Measurements from ENCODE around the gene AAK1. TPM values are rescaled to one million over a fixed set of nuclear protein-coding genes. Genes with fewer than 3 reads are reported as not detected.

The AAK1 gene
- total and polyA plus RNA-seq, 2 experiments from 2014 or later: 39.0 to 52.4 TPM

- DNase-seq (ENCODE audit: low spot score) (no peak), ATAC-seq (peak; percentile 19; the same call in 2 of the 3 replicates)
- Histone ChIP-seq H3K4me2 (no peak overlapping the region), H3K4me1 (ENCODE audit: insufficient read depth) (peaks cover 6% of the 10 kb centered on the region; the same call in 1 of the 2 replicates), H3K27me3 (ENCODE audit: insufficient read depth) (no peaks in the 10 kb centered on the region), H3F3A (replicated peaks; ENCODE audit: low read depth) (no peaks in the 10 kb centered on the region), H2AFZ (no peak overlapping the region), H3K79me2 (replicated peaks; ENCODE audit: insufficient read depth) (peaks cover 16% of the 10 kb centered on the region; the same call in 1 of the 2 replicates), H3K4me3 (no peak overlapping the region), H4K20me1 (replicated peaks; ENCODE audit: insufficient read depth) (no peaks in the 10 kb centered on the region; the same call in 1 of the 2 replicates), H3K36me3 (ENCODE audit: insufficient read depth) (no peaks in the 10 kb centered on the region), H3K27ac (ENCODE audit: low read depth) (0 out of 2 replicates have a peak overlapping the region, but pooled peaks have one; percentile 16), H3K9me2 (ENCODE audit: insufficient read depth) (peaks cover 12% of the 10 kb centered on the region; the same call in 1 of the 2 replicates)
- H3K4me1 Mint-ChIP-seq: peaks cover 29% of the 10 kb centered on the region
- H3K9me3 Mint-ChIP-seq: no peaks in the 10 kb centered on the region
- H3K27me3 Mint-ChIP-seq (ENCODE audit: insufficient read depth, low read depth, poor library complexity): peaks cover 2% of the 10 kb centered on the region
- no peak overlapping the region for H3K4me3 Mint-ChIP-seq
- TF ChIP-seq ETS1 (IDR thresholded peaks at IDR 0.05) (no peak), NANOG (IDR thresholded peaks at IDR 0.05; ENCODE audit: borderline replicate concordance) (no peak), EZH2 (IDR thresholded peaks at IDR 0.05; ENCODE audit: low read depth, unreplicated experiment) (no peak), STAT1 (IDR thresholded peaks at IDR 0.05; ENCODE audit: unreplicated experiment) (no peak), CTCF (conservative IDR thresholded peaks at IDR 0.05; ENCODE audit: low read depth in 2 of 2) (no peak), CREB1 (CRISPR knock-in tag; IDR thresholded peaks at IDR 0.05; ENCODE audit: low read depth) (no peak), ZNF114 (CRISPR knock-in tag; IDR thresholded peaks at IDR 0.05) (no peak), ZNF331 (CRISPR knock-in tag; IDR thresholded peaks at IDR 0.05; ENCODE audit: low read depth) (no peak), JUNB (IDR thresholded peaks at IDR 0.05; ENCODE audit: unreplicated experiment) (no peak), REST (IDR thresholded peaks at IDR 0.05; ENCODE audit: unreplicated experiment) (no peak), POLR2AphosphoS5 (IDR thresholded peaks at IDR 0.05; ENCODE audit: low read depth) (no peak), ZNF462 (CRISPR knock-in tag; IDR thresholded peaks at IDR 0.05) (no peak), EZH2phosphoT487 (IDR thresholded peaks at IDR 0.05; ENCODE audit: unreplicated experiment) (no peak)
- H3K27ac Mint-ChIP-seq: no peak overlapping the region
- no peaks in the 10 kb centered on the region for H3K36me3 Mint-ChIP-seq (ENCODE audit: low read depth)
These were observed 67.6 kb downstream of the AAK1 start for GRCh38 chr2:69575926-69576325.

Measured in GM23338 (cell line).